Astrocyte (in vitro differentiated cells and primary cell): ENCODE data around the gene HSD17B3. TPM values are rescaled to one million over a fixed set of nuclear protein-coding genes. Genes with fewer than 3 reads are reported as not detected.
"Not testable (repeated sequence)": the region's sequence is repeated elsewhere in the genome, so short reads cannot be mapped to it uniquely, and the experiment has no call there.

Experiments used
- DNase-seq: peaks from one replicate; pipeline ENCODE4 v3.0.0-alpha.2; 2010; ENCODE audit warnings: low read depth
- FAIRE-seq: peaks from 2 replicates; lab custom pipeline; 2011; peaks lifted over from hg19 to GRCh38; lab: Jason Lieb, UNC
- H2AFZ ChIP-seq: 2 replicates; pipeline ENCODE4 v1.6.0; 2012; ENCODE audit warnings: low read depth, low read length, inconsistent platforms
- H3K27ac ChIP-seq: 2 replicates; pipeline ENCODE4 v1.5.1; 2011; ENCODE audit warnings: low read depth, low read length, inconsistent platforms
- H3K27me3 ChIP-seq: 2 replicates; pipeline ENCODE4 v1.6.0; 2011; ENCODE audit warnings: low read length, inconsistent platforms; ENCODE audit not compliant: insufficient read depth
- H3K36me3 ChIP-seq: 2 replicates; pipeline ENCODE4 v1.5.1; 2011; ENCODE audit warnings: low read length, inconsistent platforms; ENCODE audit not compliant: insufficient read depth
- H3K4me1 ChIP-seq: 2 replicates; pipeline ENCODE4 v1.5.1; 2011; ENCODE audit warnings: low read length, inconsistent platforms; ENCODE audit not compliant: insufficient read depth
- H3K4me2 ChIP-seq: 2 replicates; pipeline ENCODE4 v1.6.0; 2012; ENCODE audit warnings: low read length, inconsistent platforms
- H3K4me3 ChIP-seq: 2 replicates; pipeline ENCODE4 v1.5.1; 2011; ENCODE audit warnings: low read depth, mild to moderate bottlenecking, low read length, inconsistent platforms; ENCODE audit not compliant: insufficient read depth
- H3K79me2 ChIP-seq: 2 replicates; pipeline ENCODE4 v1.6.0; 2012; ENCODE audit warnings: mild to moderate bottlenecking, low read length, inconsistent platforms; ENCODE audit not compliant: insufficient read depth
- H3K9ac ChIP-seq: 2 replicates; pipeline ENCODE4 v1.6.0; 2012; ENCODE audit warnings: mild to moderate bottlenecking, low read length, inconsistent platforms
- H3K9me3 ChIP-seq: 2 replicates; pipeline ENCODE4 v1.5.1; 2012; ENCODE audit warnings: low read depth, mild to moderate bottlenecking, low read length, inconsistent platforms; ENCODE audit not compliant: insufficient read depth
- H4K20me1 ChIP-seq: 2 replicates; pipeline ENCODE4 v1.6.0; 2012; ENCODE audit warnings: low read length, inconsistent platforms; ENCODE audit not compliant: insufficient read depth
- H3K27ac Mint-ChIP-seq: one replicate; pipeline ENCODE4 v1.8.0; 2021; ENCODE audit warnings: mild to moderate bottlenecking, mixed read lengths; ENCODE audit not compliant: unreplicated experiment
- H3K27me3 Mint-ChIP-seq: one replicate; pipeline ENCODE4 v1.8.0; 2021; ENCODE audit warnings: low read depth, mixed read lengths; ENCODE audit not compliant: unreplicated experiment
- H3K36me3 Mint-ChIP-seq: one replicate; pipeline ENCODE4 v1.8.0; 2021; ENCODE audit warnings: low read depth, mixed read lengths; ENCODE audit not compliant: unreplicated experiment
- H3K4me1 Mint-ChIP-seq: one replicate; pipeline ENCODE4 v1.8.0; 2021; ENCODE audit warnings: low read depth, mixed read lengths; ENCODE audit not compliant: unreplicated experiment
- H3K4me3 Mint-ChIP-seq: one replicate; pipeline ENCODE4 v1.8.0; 2021; ENCODE audit warnings: mild to moderate bottlenecking, moderate library complexity, mixed read lengths; ENCODE audit not compliant: unreplicated experiment
- H3K9me3 Mint-ChIP-seq: one replicate; pipeline ENCODE4 v1.8.0; 2021; ENCODE audit warnings: mild to moderate bottlenecking, mixed read lengths; ENCODE audit not compliant: unreplicated experiment
- CTCF ChIP-seq: IDR thresholded peaks from 2 replicates; pipeline ENCODE4 v1.5.1; 2011; ENCODE audit warnings: low read depth, mild to moderate bottlenecking, inconsistent platforms, low read length, moderate library complexity; ENCODE audit not compliant: insufficient read depth
- EZH2 ChIP-seq: IDR thresholded peaks from 2 replicates; pipeline ENCODE4 v1.6.1; 2012; ENCODE audit warnings: mild to moderate bottlenecking, low read length, inconsistent platforms; ENCODE audit not compliant: insufficient read depth
- total RNA-seq: library from RNA; stranded (reverse); gene quantifications from 2 replicates; pipeline ENCODE4 v1.2.1, GENCODE V29; 2021

The HSD17B3 gene
- total RNA-seq, 1 donor from 2014 or later, result not detected

- H3K9me3 Mint-ChIP-seq, H3K4me1 ChIP-seq, H3K9me3 ChIP-seq, H4K20me1 ChIP-seq, H3K4me3 Mint-ChIP-seq, DNase-seq, H3K36me3 ChIP-seq, H2AFZ ChIP-seq, H3K4me3 ChIP-seq, H3K27ac Mint-ChIP-seq, H3K27ac ChIP-seq, H3K36me3 Mint-ChIP-seq, H3K79me2 ChIP-seq, H3K9ac ChIP-seq, H3K4me2 ChIP-seq, H3K27me3 Mint-ChIP-seq, FAIRE-seq, H3K4me1 Mint-ChIP-seq, H3K27me3 ChIP-seq: not testable (repeated sequence)
These were observed 20.2 kb upstream of the HSD17B3 start for GRCh38 chr9:96322210-96322609.

GRCh38 chr9:96321515-96321914 lies 19.5 kb upstream of the HSD17B3 start:
- no peaks in the 10 kb centered on the region for H3K9me3 Mint-ChIP-seq
- H3K36me3 Mint-ChIP-seq, result peaks cover 2% of the 10 kb centered on the region
- FAIRE-seq, result no peak
- no peaks in the 10 kb centered on the region for H3K4me1 ChIP-seq
- H2AFZ ChIP-seq, result no peak overlapping the region
- H3K9ac ChIP-seq, result no peak overlapping the region
- H3K4me3 Mint-ChIP-seq, result no peak overlapping the region
- H3K27me3 ChIP-seq, result no peaks in the 10 kb centered on the region
- no peaks in the 10 kb centered on the region for H3K79me2 ChIP-seq
- no peak overlapping the region for H3K27ac Mint-ChIP-seq
- TF ChIP-seq CTCF, result no peak
- no peak for TF ChIP-seq EZH2
- H3K4me1 Mint-ChIP-seq, result peaks cover 2% of the 10 kb centered on the region
- no peaks in the 10 kb centered on the region for H4K20me1 ChIP-seq
- no peak overlapping the region for H3K27ac ChIP-seq
- no peaks in the 10 kb centered on the region for H3K9me3 ChIP-seq
- no peak overlapping the region for H3K4me3 ChIP-seq
- DNase-seq, result no peak
- no peaks in the 10 kb centered on the region for H3K36me3 ChIP-seq
- no peak overlapping the region for H3K4me2 ChIP-seq
- no peaks in the 10 kb centered on the region for H3K27me3 Mint-ChIP-seq

- H3K4me2 ChIP-seq, result no peak overlapping the region
- H3K27ac ChIP-seq, result no peak overlapping the region
- Mint-ChIP-seq H3K27ac (no peak overlapping the region), H3K4me3 (no peak overlapping the region), H3K36me3 (peaks cover 2% of the 10 kb centered on the region), H3K9me3 (no peaks in the 10 kb centered on the region), H3K4me1 (peaks cover 2% of the 10 kb centered on the region), H3K27me3 (no peaks in the 10 kb centered on the region)
- no peak overlapping the region for H2AFZ ChIP-seq
- no peak overlapping the region for H3K9ac ChIP-seq
- H3K27me3 ChIP-seq, result no peaks in the 10 kb centered on the region
- TF ChIP-seq EZH2 (no peak), CTCF (no peak)
- FAIRE-seq (no peak), DNase-seq (no peak)
- H3K4me1 ChIP-seq, result no peaks in the 10 kb centered on the region
- no peaks in the 10 kb centered on the region for H3K36me3 ChIP-seq
- no peaks in the 10 kb centered on the region for H3K79me2 ChIP-seq
- no peaks in the 10 kb centered on the region for H3K9me3 ChIP-seq
- no peak overlapping the region for H3K4me3 ChIP-seq
- no peaks in the 10 kb centered on the region for H4K20me1 ChIP-seq
These were observed 18.8 kb upstream of the HSD17B3 start for GRCh38 chr9:96320749-96321280.
